Measurements from ENCODE around the gene PSMD13.

PSMD13 gene

GRCh38 chr11:221998-222789 lies 14.6 kb upstream of the PSMD13 start:
- no peak for TF ChIP-seq CTCF (IDR thresholded peaks at IDR 0.05; ENCODE audit: control insufficient read depth, extremely low read depth, insufficient read depth)
- no peak overlapping the region for H3K4me3 ChIP-seq (ENCODE audit: low read depth, low read length)
- no peak for DNase-seq (ENCODE audit: low read depth)

DNA sequence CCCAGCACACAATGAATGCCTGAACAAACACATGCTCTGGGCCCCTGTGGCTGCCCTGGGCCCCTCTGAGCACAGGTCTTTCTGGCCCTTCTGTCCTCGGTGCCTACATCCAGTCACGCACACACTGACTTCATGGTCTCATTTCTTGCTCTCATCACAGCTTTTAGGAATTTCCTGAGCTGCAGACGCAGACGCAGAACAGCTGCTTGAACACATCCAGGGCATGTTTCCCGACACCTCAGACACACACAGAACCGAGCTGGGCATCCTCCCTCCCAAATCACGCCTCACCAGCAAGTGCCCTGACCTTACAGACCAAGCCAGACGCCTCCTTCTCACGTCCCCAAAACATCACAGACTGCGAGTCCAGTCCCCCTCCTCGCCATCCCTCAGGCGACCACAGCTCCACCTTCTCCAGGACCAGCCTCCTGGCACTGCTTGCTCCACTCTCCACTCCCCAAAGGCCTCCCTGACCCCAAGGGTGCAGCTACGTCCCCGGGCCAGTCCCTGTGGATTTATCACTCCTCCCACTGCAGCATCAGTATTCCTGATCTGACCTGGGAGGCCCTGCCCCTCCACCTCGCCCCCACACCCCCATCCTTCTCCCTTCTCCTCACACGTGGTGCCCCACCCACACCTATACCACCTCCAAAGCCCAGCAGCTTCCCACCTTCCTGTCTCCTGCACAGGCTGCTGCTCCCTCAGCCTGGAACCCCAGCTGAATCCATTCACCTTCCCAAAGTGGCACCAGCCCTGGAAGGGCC lies 13.6 kb upstream of the PSMD13 start:
- H3K4me3 ChIP-seq (ENCODE audit: low read depth, low read length): no peak overlapping the region
- DNase-seq (ENCODE audit: low read depth): no peak
- TF ChIP-seq CTCF (IDR thresholded peaks at IDR 0.05; ENCODE audit: control insufficient read depth, extremely low read depth, insufficient read depth): no peak

GRCh38 chr11:223884-224283 lies 12.9 kb upstream of the PSMD13 start:
- no peak overlapping the region for H3K4me3 ChIP-seq (ENCODE audit: low read depth, low read length)
- TF ChIP-seq CTCF (IDR thresholded peaks at IDR 0.05; ENCODE audit: control insufficient read depth, extremely low read depth, insufficient read depth): no peak

GRCh38 chr11:224424-224823 lies 12.4 kb upstream of the PSMD13 start:
- no peak for DNase-seq (ENCODE audit: low read depth)
- no peak overlapping the region for H3K4me3 ChIP-seq (ENCODE audit: low read depth, low read length)
- no peak for TF ChIP-seq CTCF (IDR thresholded peaks at IDR 0.05; ENCODE audit: control insufficient read depth, extremely low read depth, insufficient read depth)

More at GRCh38 chr11:223884-224283, 12.9 kb upstream of the PSMD13 start:
- DNase-seq (ENCODE audit: low read depth): no peak

DNA sequence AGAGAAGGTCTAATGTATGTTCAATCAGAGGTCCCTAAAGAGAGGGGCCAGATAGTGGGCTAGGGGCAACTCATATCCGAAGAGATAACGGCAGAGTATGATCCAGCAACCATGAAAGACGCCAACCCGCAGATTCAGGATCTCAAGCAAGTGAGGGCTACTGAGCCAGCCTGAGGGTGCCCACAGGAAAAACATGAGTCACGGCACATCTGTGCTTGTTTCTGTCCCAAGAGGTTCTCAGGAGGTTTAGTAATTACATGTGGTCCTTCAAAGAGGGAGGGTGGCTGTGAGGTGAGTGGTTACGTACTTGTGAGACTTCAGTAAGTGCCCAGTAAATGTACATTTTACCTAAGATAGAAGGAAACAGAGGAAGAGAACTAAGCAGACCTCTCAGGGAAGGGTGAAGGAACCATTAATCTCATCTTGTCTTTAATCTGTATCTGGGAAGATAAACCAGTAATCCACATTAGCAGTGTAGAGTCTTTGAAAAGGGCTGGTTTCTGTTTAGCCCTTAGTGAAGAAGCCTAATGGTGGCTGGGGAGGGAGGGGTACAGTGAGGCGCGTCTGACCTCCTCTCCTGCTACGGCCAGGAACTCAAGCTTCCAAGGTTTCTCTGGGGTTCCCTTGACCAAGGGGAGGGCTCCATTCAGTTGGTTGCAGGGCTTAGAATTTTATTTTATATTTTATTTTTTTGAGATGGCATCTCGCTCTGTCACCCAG lies 10.9 kb upstream of the PSMD13 start:
- no peak overlapping the region for H3K4me3 ChIP-seq (ENCODE audit: low read depth, low read length)
- DNase-seq (ENCODE audit: low read depth): no peak
- TF ChIP-seq CTCF (IDR thresholded peaks at IDR 0.05; ENCODE audit: control insufficient read depth, extremely low read depth, insufficient read depth): no peak

DNA sequence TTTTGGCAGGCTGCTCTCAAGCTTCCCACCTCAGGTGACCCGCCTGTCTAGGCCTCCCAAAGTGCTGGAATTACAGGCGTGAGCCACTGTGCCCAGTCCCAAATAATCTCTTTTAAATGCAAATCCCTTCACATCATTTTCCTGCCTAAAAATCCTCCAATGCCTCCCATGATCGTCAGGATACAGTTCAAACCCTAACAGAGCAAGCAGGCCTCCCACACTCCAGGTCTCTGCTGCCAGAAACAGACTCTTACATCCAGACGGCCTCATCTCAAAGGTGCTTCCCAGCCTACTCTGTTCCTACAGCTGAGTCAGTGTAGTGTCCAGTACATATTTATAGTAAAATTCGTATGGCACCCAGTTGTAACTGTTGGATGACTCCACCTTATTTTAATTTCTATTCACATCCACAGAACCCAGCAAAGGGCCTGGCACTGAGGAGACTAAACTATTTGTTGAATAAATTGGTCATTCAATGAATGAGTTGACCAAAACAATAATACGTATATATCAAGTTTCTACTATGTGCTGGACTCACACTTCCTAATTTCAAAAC lies 8.9 kb upstream of the PSMD13 start:
- no peak for DNase-seq (ENCODE audit: low read depth)
- H3K4me3 ChIP-seq (ENCODE audit: low read depth, low read length): no peak overlapping the region

More for the DNA sequence above, 8.9 kb upstream of the PSMD13 start:
- TF ChIP-seq CTCF (IDR thresholded peaks at IDR 0.05; ENCODE audit: control insufficient read depth, extremely low read depth, insufficient read depth): no peak

All from LNCaP clone FGC (cell line).